Cardiac muscle cell (in vitro differentiated cells and primary cell): ENCODE results near the gene FHOD3. TPM values are rescaled to one million over a fixed set of nuclear protein-coding genes. Genes with fewer than 3 reads are reported as not detected.
A peak's percentile ranks its signal among the peaks of the same experiment; 100 is the strongest.

Source experiments
- DNase-seq, 2 donors: peaks; one replicate each; pipeline versions ENCODE4 v3.0.0 to v3.0.0-alpha.2; 2010 to 2017; ENCODE audit warnings: low read depth in 1 of 2, low spot score in 1 of 2
- H3K27ac ChIP-seq: fragments of 200-600 bp; sonication (generic); 2 replicates; pipeline ENCODE4 v1.5.1; 2016
- H3K27me3 ChIP-seq: fragments of 200-600 bp; sonication (generic); 2 replicates; pipeline ENCODE4 v1.6.0; 2016; ENCODE audit warnings: control low read depth
- H3K36me3 ChIP-seq: fragments of 200-600 bp; sonication (generic); 2 replicates; pipeline ENCODE4 v1.5.1; 2016; ENCODE audit warnings: control low read depth
- H3K4me1 ChIP-seq: fragments of 200-600 bp; sonication (generic); 2 replicates; pipeline ENCODE4 v1.8.1; 2017; ENCODE audit warnings: low read depth, mild to moderate bottlenecking, mixed run types
- H3K4me3 ChIP-seq: fragments of 200-600 bp; sonication (generic); 2 replicates; pipeline ENCODE4 v1.5.1; 2016; ENCODE audit warnings: mild to moderate bottlenecking
- H3K9me3 ChIP-seq: fragments of 200-600 bp; sonication (generic); 2 replicates; pipeline ENCODE4 v1.5.1; 2017; ENCODE audit warnings: low read depth, mild to moderate bottlenecking, control low read depth
- CTCF ChIP-seq: IDR thresholded peaks from 2 replicates; pipeline ENCODE4 v1.5.1; 2012; ENCODE audit warnings: low read depth, mild to moderate bottlenecking, low read length
- polyA plus RNA-seq: library from polyadenylated mRNA; unstranded; fragments of >200 nt; fragmentation: Nextera tagmentation; extraction: Ambion mirVana; gene quantifications from 2 replicates; pipeline ENCODE4 v1.2.1, GENCODE V29; 2016
- total RNA-seq: library from RNA; depleted of rRNA; stranded (reverse); fragments of >200 nt; gene quantifications from 2 replicates; pipeline ENCODE4 v1.2.3, GENCODE V29; 2016

FHOD3 gene
- total and polyA plus RNA-seq, 2 experiments from 2014 or later, result 127 to 347 TPM

- no peak for TF ChIP-seq CTCF
- H3K27ac ChIP-seq, result peak overlapping the region; percentile 77
- no peaks in the 10 kb centered on the region for H3K9me3 ChIP-seq
- no peaks in the 10 kb centered on the region for H3K36me3 ChIP-seq
- no peak overlapping the region for H3K4me3 ChIP-seq
- no peaks in the 10 kb centered on the region for H3K27me3 ChIP-seq
- peaks cover 80% of the 10 kb centered on the region for H3K4me1 ChIP-seq
- no peak for DNase-seq
These were observed 11.4 kb downstream of the FHOD3 start for GRCh38 chr18:36308711-36309435.

DNA sequence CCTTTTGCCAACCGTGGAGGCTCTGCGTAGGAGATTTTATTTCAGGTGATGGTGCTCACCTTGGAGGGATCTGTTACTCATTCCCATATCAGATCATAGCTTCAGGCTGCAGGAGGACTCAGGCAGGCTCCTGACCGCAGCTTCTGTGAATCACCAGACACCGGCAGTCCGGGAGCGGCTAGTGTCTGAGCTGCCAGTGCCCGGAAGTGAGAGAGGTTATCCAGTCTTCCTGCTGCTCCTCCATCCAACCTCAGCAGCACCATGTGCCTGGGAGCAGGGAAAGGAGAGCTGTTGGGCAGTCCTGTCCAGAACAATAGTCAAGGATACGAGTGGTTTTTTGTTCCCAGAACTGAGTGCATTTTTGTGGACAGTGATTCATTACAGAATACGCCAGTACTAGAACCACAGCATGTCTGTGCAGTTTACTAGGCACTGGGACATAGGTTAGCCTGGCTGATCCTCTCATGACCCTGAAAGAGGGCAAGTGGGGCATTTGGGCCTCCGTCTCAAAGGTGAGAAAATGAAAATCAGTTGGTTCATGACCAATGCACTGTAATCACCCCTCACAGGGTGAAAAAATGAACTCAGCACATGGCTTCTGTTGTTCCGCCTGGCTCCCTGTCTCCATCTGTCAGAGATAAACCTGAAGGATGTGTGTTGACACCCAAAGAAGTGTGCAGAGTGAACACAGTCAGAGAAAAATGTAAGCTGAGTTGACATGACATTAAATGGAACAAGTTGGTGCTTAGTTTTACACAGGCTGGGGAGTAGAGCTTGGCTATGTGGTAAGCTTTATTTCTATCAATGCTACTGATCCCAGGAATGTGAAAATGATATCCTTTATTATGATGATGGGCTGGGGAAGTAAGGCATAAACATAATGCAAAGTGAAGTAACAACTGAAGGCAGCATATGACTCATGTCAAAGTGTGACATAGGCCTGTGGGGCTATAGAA is 12.2 kb downstream of the FHOD3 start:
- peak overlapping the region; percentile 77 for H3K27ac ChIP-seq
- no peak overlapping the region for H3K4me3 ChIP-seq
- no peaks in the 10 kb centered on the region for H3K9me3 ChIP-seq
- DNase-seq, result peak; percentile 51 to 99
- H3K36me3 ChIP-seq, result no peaks in the 10 kb centered on the region
- peaks cover 81% of the 10 kb centered on the region for H3K4me1 ChIP-seq
- no peak for TF ChIP-seq CTCF
- H3K27me3 ChIP-seq, result no peaks in the 10 kb centered on the region

- Histone ChIP-seq H3K27ac (peak overlapping the region; percentile 19), H3K36me3 (no peaks in the 10 kb centered on the region), H3K4me3 (no peak overlapping the region), H3K4me1 (peaks cover 83% of the 10 kb centered on the region), H3K27me3 (no peaks in the 10 kb centered on the region), H3K9me3 (no peaks in the 10 kb centered on the region)
- TF ChIP-seq CTCF, result no peak
- no peak for DNase-seq
These were observed 13.6 kb downstream of the FHOD3 start for GRCh38 chr18:36311026-36311570.

- no peaks in the 10 kb centered on the region for H3K9me3 ChIP-seq
These were observed 15.4 kb downstream of the FHOD3 start for GRCh38 chr18:36312806-36313395.

More at GRCh38 chr18:36312806-36313395, 15.4 kb downstream of the FHOD3 start:
- Histone ChIP-seq H3K27me3 (no peaks in the 10 kb centered on the region), H3K36me3 (no peaks in the 10 kb centered on the region), H3K27ac (peak overlapping the region; percentile 26), H3K4me3 (no peak overlapping the region), H3K4me1 (peaks cover 78% of the 10 kb centered on the region)
- no peak for TF ChIP-seq CTCF
- peak in 1 of 2 donors; percentile 80 for DNase-seq
